ENCODE measurements around the gene CAMTA1. TPM values are rescaled to one million over a fixed set of nuclear protein-coding genes. Genes with fewer than 3 reads are reported as not detected.

Gene CAMTA1
- total RNA-seq, 2 experiments from 2014 or later: 43.3 to 46.0 TPM

DNA sequence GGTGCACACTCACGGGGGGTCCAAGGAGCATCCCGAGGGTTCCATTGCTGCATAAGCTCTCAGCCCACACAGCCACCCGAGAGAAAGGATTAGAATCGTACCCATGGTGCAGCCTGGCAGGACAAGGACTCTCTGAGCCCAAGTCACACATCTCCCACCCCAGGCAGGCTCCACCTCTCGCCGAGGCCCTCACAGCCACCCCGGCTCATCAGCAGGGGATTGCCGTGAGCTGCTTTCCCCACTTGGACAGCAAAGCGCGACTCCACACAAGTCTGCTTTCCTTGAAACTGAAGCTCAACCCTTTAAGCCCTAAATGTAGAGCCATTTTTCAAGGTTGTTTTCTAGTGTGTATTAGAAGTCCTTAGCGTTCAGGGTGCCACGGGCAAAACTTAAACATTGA, 679.5 kb downstream of the CAMTA1 start:
- ChIA-PET CTCF (no interaction called here), POLR2A (no interaction called here)
- H3K27ac Mint-ChIP-seq: no peak overlapping the region
- ATAC-seq (no peak), DNase-seq (no peak)
- no peak overlapping the region for H3K4me3 Mint-ChIP-seq
- no peaks in the 10 kb centered on the region for H3K27me3 Mint-ChIP-seq (ENCODE audit: low read depth)
- H3K4me1 Mint-ChIP-seq (ENCODE audit: low read depth): no peaks in the 10 kb centered on the region
- H3K9me3 Mint-ChIP-seq (ENCODE audit: insufficient read depth): no peaks in the 10 kb centered on the region
- H3K36me3 Mint-ChIP-seq (ENCODE audit: low read depth): no peaks in the 10 kb centered on the region

DNA sequence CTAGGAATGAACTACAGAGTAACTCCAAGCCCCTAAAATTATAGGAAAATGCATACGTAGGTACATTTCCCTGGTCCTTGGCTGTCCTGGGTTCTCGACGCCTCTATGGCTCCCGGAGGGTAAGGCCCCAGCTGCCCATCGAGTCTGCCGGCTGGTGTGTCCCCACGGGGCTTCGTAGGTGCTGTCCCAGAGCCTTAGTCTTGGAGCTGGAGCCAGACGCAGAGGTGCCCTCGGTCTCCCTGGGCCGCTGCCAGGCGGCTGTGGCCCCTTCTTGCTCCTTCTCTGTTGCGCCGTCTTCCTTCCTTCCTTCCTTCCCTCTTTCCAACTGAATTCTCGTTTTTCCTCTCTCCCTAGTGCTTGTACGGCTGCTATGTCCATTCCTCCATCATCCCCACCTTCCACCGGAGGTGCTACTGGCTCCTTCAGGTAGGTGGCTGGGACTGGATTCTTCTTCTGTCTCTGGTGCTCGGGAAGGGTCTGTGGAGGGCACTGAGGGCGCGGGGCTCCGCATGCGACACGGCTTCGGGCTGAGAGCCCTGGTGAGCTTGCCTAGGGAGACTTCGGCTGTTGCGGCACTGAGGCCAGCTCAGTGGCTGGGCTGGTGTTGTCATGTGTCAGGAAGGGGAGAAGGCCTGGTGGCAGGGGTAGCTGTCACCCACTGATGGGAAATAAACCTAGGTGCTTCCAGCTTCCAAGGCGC, 682.4 kb downstream of the CAMTA1 start:
- H3K27ac Mint-ChIP-seq: no peak overlapping the region
- no peak overlapping the region for H3K4me3 Mint-ChIP-seq
- CTCF ChIA-PET: no interaction called here
- no peaks in the 10 kb centered on the region for H3K36me3 Mint-ChIP-seq (ENCODE audit: low read depth)
- POLR2A ChIA-PET: no interaction called here
- no peaks in the 10 kb centered on the region for H3K4me1 Mint-ChIP-seq (ENCODE audit: low read depth)
- no peaks in the 10 kb centered on the region for H3K27me3 Mint-ChIP-seq (ENCODE audit: low read depth)
- DNase-seq (no peak), ATAC-seq (no peak)
- H3K9me3 Mint-ChIP-seq (ENCODE audit: insufficient read depth): no peaks in the 10 kb centered on the region

DNA sequence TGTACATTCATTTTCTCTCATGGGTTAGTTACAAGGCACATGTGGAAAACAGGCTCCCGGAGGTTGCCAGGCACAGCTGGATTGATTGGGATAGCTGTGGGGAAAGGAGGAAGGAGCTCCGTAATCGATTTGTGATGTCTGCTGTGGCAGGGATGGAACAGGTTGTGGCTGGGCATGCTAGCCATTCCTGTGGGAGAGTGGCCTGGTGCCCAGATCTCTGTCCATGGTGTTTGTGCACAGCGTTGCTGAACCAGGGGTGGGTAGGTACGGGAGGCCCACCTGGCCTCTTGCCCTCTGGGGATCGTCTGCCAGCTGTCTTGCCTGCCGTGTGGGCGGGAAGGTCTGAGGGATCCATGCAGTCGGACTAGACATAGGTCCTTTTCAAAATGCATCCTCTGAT, 683.0 kb downstream of the CAMTA1 start:
- Mint-ChIP-seq H3K27me3 (ENCODE audit: low read depth) (no peaks in the 10 kb centered on the region), H3K27ac (no peak overlapping the region), H3K4me3 (no peak overlapping the region), H3K9me3 (ENCODE audit: insufficient read depth) (no peaks in the 10 kb centered on the region), H3K4me1 (ENCODE audit: low read depth) (no peaks in the 10 kb centered on the region), H3K36me3 (ENCODE audit: low read depth) (no peaks in the 10 kb centered on the region)
- ChIA-PET CTCF (no interaction called here), POLR2A (no interaction called here)
- DNase-seq: no peak
- no peak for ATAC-seq

DNA sequence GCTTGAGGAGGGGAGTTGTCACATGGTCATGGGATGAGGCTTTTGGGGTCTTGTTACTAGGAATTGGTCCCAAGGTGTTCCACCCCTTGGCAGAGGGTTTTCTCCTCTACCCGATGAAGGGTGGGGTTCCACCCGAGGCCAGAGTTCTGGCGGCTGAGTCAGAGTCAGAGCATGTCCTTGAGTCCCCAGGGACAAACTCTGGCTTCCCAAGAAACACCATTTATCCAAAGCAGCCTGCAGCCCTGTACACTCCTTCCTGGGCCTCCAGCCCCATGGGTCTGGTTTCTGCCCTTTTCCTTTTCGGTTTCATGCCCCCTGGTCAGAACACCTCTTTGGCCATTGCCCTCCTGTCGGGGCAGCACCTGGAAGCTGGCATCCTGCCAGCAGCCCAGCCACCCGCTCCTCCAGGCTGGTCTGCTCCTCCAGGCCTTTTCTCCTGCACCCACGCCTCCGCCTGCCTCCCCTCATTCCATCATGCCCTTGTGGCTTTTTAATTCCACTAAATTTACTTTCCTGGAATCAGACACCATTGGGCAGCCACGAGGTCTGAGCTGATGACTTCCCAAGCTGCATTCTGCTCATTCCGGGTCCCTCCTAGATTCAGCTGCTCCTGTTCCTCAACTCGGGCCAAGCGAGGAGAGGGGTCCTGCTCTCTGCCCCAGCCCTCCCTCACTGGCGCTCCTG, 684.1 kb downstream of the CAMTA1 start:
- H3K4me3 Mint-ChIP-seq: no peak overlapping the region
- H3K27ac Mint-ChIP-seq: no peak overlapping the region
- no peak for DNase-seq
- ATAC-seq: no peak
- H3K4me1 Mint-ChIP-seq (ENCODE audit: low read depth): no peaks in the 10 kb centered on the region
- CTCF ChIA-PET: no interaction called here
- POLR2A ChIA-PET: no interaction called here
- H3K36me3 Mint-ChIP-seq (ENCODE audit: low read depth): no peaks in the 10 kb centered on the region
- H3K27me3 Mint-ChIP-seq (ENCODE audit: low read depth): no peaks in the 10 kb centered on the region
- H3K9me3 Mint-ChIP-seq (ENCODE audit: insufficient read depth): no peaks in the 10 kb centered on the region

DNA sequence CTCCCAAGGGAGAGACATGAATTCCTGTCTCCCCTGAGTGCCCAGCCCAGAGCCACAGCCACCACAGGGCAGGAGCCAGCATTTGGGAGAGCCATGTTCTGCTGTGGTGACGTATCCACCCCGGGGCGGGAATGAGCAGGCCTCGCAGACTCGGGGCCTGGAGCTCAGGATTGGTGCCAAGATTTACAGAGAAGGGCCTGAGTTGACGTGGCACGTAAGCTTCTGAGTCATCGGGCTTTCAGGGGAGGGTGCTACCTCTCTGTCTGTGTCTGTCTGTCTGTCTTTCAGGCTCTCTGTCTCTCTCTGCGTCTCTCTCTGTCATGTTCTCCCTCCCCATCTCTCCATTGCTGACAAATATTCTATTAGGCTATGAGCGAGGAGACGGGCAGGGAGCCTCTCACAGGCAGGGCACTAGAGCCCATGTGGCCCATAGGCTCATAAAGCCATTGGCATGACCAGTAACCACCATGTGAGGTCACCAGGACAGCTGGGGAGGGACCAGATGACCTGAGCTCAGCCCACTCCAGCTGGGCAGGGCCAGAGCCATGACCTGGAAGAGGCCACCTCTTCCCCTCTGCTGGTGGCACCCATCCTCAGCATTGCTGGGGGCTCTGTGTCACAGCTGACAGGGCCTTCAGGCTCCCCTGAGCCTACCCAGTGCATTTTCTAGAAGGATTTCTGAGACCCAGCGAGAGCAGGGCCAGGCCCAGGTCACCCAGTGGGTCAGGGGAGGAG, 685.8 kb downstream of the CAMTA1 start:
- no peaks in the 10 kb centered on the region for H3K9me3 Mint-ChIP-seq (ENCODE audit: insufficient read depth)
- ChIA-PET POLR2A (no interaction called here), CTCF (no interaction called here)
- H3K4me1 Mint-ChIP-seq (ENCODE audit: low read depth): no peaks in the 10 kb centered on the region
- DNase-seq: no peak
- H3K36me3 Mint-ChIP-seq (ENCODE audit: low read depth): no peaks in the 10 kb centered on the region
- no peak overlapping the region for H3K27ac Mint-ChIP-seq
- H3K27me3 Mint-ChIP-seq (ENCODE audit: low read depth): no peaks in the 10 kb centered on the region
- H3K4me3 Mint-ChIP-seq: no peak overlapping the region
- ATAC-seq: no peak

- Mint-ChIP-seq H3K4me1 (ENCODE audit: low read depth) (no peaks in the 10 kb centered on the region), H3K27ac (no peak overlapping the region), H3K36me3 (ENCODE audit: low read depth) (no peaks in the 10 kb centered on the region), H3K4me3 (no peak overlapping the region), H3K27me3 (ENCODE audit: low read depth) (no peaks in the 10 kb centered on the region), H3K9me3 (ENCODE audit: insufficient read depth) (no peaks in the 10 kb centered on the region)
- ChIA-PET CTCF (no interaction called here), POLR2A (no interaction called here)
- no peak for ATAC-seq
- DNase-seq: no peak
Observed at GRCh38 chr1:7471836-7472235, 686.6 kb downstream of the CAMTA1 start.

DNA sequence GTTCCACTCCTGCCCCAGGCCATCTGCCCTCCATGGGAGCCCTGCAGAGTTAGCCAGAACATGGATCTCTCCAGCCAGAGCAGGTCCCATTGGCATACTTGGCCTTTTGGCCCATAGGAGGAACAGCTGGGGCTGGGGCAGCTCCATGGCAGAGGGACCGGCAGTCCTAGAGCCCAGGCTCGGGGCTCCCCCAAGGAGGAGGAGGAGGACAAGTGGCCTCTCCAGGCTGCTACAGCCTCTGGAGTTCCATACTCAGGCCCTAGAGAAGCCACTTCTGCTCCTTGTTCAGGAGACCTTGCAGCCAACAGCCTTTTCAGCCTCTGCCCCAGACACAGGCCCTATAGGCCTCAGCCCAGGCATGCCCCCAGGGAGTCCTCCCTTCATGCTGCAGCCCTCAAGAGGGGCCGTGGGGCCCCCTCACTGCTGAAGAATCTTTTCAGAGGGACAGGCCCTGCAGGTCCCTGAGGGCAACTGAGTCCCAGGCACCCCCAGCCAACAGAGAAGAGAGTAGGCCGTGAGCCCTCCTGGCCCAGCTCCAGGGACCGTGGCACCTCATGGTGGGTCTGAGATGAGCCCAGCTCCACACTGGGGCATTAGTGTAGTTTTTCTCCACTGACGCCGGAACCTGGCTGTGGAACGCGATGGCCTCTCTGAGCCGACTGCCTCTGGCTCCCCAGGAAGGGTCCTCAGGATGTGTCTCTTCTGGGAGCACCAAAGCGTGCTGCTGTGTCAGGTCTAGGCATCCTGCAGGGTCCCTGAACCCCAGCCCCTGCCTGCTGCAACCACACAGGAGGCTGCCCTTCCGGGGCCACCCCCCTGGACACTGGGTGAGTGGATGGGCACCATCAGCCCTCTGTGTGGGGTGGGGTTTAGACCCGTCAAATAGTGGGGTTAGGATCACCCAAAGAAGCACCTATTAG, 688.2 kb downstream of the CAMTA1 start:
- no peaks in the 10 kb centered on the region for H3K27me3 Mint-ChIP-seq (ENCODE audit: low read depth)
- CTCF ChIA-PET: no interaction called here
- POLR2A ChIA-PET: no interaction called here

GRCh38 chr1:7474143-7474490, 688.9 kb downstream of the CAMTA1 start:
- ATAC-seq (no peak), DNase-seq (no peak)
- no peak overlapping the region for H3K27ac Mint-ChIP-seq
- H3K27me3 Mint-ChIP-seq (ENCODE audit: low read depth): no peaks in the 10 kb centered on the region
- ChIA-PET POLR2A (no interaction called here), CTCF (no interaction called here)
- H3K4me1 Mint-ChIP-seq (ENCODE audit: low read depth): no peaks in the 10 kb centered on the region
- H3K9me3 Mint-ChIP-seq (ENCODE audit: insufficient read depth): no peaks in the 10 kb centered on the region
- no peak overlapping the region for H3K4me3 Mint-ChIP-seq
- no peaks in the 10 kb centered on the region for H3K36me3 Mint-ChIP-seq (ENCODE audit: low read depth)

More for the DNA sequence above, 688.2 kb downstream of the CAMTA1 start:
- DNase-seq (no peak), ATAC-seq (no peak)
- H3K27ac Mint-ChIP-seq: no peak overlapping the region
- H3K4me3 Mint-ChIP-seq: no peak overlapping the region
- H3K9me3 Mint-ChIP-seq (ENCODE audit: insufficient read depth): no peaks in the 10 kb centered on the region
- H3K4me1 Mint-ChIP-seq (ENCODE audit: low read depth): no peaks in the 10 kb centered on the region
- H3K36me3 Mint-ChIP-seq (ENCODE audit: low read depth): no peaks in the 10 kb centered on the region

DNA sequence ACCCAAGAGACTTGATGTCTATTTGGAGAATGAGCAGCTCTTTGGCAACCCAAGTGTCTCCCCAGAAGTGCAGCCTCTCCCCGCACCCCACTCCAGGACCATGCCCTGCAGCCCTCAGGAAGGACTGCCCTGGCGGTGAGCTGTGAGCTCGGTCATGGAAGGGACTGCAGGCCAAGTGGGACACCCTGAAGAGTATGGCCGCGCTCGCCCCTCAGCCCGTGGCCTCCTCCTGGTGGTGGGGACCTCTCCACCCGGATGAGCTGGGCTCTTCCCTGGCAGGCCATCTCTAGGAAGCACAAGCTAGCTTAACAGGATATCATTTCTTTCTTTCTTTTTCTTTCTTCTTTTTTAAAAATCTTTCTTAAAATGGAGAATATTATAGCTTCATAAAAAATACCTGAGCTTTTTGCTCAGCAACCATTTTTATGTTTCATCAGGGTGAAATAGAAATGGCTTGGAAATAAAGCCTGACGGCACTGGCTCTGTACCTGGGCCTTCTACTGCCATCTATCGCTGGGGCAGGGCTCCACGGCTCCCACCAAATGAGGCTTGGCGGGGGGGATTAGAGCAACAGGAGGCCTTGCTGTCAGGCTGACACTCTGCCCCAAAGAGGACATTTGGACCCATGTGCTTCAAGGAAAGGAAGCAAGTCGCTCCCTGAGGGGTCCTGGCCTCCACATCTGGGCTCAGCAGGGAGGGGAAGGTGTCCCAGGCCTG, 689.7 kb downstream of the CAMTA1 start:
- ChIA-PET POLR2A (interaction anchor here (0.6 kb wide), 1 partner anchor 1257 kb away, joined by 3 read pairs; no protein-coding TSS in a partner anchor), CTCF (no interaction called here)
- ATAC-seq (no peak), DNase-seq (no peak)
- no peak overlapping the region for H3K4me3 Mint-ChIP-seq
- no peaks in the 10 kb centered on the region for H3K9me3 Mint-ChIP-seq (ENCODE audit: insufficient read depth)
- no peaks in the 10 kb centered on the region for H3K36me3 Mint-ChIP-seq (ENCODE audit: low read depth)
- no peaks in the 10 kb centered on the region for H3K4me1 Mint-ChIP-seq (ENCODE audit: low read depth)
- no peaks in the 10 kb centered on the region for H3K27me3 Mint-ChIP-seq (ENCODE audit: low read depth)
- no peak overlapping the region for H3K27ac Mint-ChIP-seq

DNA sequence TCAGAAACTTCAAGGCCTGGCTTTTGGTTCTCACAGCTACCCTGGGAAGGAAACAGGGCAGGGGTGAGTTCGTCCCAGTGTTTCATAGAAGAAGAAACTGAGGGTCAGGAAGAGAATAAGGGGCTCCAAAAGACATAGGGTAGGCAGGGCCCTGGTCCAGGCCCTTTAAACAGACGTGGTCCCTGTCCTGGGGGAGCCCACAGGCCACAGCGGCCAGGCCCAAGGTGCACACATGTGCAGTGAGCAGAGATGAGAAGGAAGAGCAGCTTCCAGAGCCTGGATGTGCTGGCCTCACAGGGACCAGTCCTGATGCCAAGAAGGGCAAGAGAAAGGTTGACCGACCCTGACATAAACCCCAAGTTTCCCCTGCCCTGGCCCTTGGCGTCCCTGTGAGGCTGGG, 690.4 kb downstream of the CAMTA1 start:
- H3K27ac Mint-ChIP-seq: no peak overlapping the region

GRCh38 chr1:7476402-7476801, 691.1 kb downstream of the CAMTA1 start:
- CTCF ChIA-PET: no interaction called here
- no peak for ATAC-seq

More for the DNA sequence above, 690.4 kb downstream of the CAMTA1 start:
- DNase-seq: no peak
- Mint-ChIP-seq H3K27me3 (ENCODE audit: low read depth) (no peaks in the 10 kb centered on the region), H3K4me1 (ENCODE audit: low read depth) (no peaks in the 10 kb centered on the region), H3K4me3 (no peak overlapping the region), H3K36me3 (ENCODE audit: low read depth) (no peaks in the 10 kb centered on the region), H3K9me3 (ENCODE audit: insufficient read depth) (no peaks in the 10 kb centered on the region)
- CTCF ChIA-PET: no interaction called here
- POLR2A ChIA-PET: no interaction called here
- ATAC-seq: no peak

More at GRCh38 chr1:7476402-7476801, 691.1 kb downstream of the CAMTA1 start:
- Mint-ChIP-seq H3K4me3 (no peak overlapping the region), H3K27me3 (ENCODE audit: low read depth) (no peaks in the 10 kb centered on the region), H3K36me3 (ENCODE audit: low read depth) (no peaks in the 10 kb centered on the region), H3K27ac (no peak overlapping the region), H3K4me1 (ENCODE audit: low read depth) (no peaks in the 10 kb centered on the region), H3K9me3 (ENCODE audit: insufficient read depth) (no peaks in the 10 kb centered on the region)
- POLR2A ChIA-PET: no interaction called here
- no peak for DNase-seq
